Measurements from ENCODE around the gene P2RY6. TPM values are rescaled to one million over a fixed set of nuclear protein-coding genes. Genes with fewer than 3 reads are reported as not detected.

P2RY6 gene
- total RNA-seq, 3 donors from 2014 or later: 1.9 to 4.3 (median 2.8) TPM

DNA sequence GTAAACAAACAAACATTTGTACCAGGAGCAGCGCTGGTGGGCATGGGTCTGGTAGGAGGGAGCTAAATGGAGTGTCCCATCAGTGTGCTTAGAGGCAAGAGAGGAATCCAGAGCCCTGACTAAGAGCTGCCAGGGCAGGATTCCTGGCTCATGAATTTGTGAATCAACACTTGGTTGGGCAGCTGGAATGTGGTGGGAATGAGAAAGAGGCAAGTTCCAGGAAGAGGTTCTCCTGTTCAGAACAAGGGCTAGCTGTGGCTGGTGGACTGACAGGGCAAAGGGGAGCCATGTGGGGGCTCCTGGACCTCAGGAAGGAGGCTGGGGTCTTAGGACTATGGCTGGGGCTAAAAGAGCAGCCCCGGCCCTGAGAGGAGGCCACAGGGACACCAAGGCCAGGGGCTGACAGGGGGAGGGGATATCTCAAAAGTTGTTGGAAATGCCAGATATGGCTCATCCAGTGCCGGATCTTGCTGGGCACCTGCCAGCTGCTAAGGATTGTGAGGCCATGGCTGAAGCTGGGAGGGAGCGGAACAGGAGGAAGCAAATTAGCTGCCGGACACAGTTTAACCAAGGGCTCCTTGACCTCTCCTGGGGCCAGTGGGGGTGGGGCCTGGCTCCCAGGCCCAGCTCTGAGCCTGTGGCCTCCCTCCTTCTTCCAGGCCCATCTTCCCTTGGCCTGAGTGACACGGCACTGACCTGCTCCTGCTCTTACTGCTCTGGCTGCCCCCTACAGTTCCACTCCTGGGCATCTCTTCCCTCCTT, 14.6 kb upstream of the P2RY6 start:
- ATAC-seq (peak; percentile 12), DNase-seq (no peak)
- Histone ChIP-seq H3K36me3 (ENCODE audit: low read depth) (no peaks in the 10 kb centered on the region), H3K9me3 (no peaks in the 10 kb centered on the region), H3K4me3 (no peak overlapping the region), H3K4me1 (ENCODE audit: low read depth) (no peaks in the 10 kb centered on the region)
- intact Hi-C loops (cut with DNase I, micrococcal nuclease): no loop called here
- TF ChIP-seq, protein P1, sequence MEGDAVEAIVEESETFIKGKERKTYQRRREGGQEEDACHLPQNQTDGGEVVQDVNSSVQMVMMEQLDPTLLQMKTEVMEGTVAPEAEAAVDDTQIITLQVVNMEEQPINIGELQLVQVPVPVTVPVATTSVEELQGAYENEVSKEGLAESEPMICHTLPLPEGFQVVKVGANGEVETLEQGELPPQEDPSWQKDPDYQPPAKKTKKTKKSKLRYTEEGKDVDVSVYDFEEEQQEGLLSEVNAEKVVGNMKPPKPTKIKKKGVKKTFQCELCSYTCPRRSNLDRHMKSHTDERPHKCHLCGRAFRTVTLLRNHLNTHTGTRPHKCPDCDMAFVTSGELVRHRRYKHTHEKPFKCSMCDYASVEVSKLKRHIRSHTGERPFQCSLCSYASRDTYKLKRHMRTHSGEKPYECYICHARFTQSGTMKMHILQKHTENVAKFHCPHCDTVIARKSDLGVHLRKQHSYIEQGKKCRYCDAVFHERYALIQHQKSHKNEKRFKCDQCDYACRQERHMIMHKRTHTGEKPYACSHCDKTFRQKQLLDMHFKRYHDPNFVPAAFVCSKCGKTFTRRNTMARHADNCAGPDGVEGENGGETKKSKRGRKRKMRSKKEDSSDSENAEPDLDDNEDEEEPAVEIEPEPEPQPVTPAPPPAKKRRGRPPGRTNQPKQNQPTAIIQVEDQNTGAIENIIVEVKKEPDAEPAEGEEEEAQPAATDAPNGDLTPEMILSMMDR (IDR thresholded peaks at IDR 0.05): no peak

DNA sequence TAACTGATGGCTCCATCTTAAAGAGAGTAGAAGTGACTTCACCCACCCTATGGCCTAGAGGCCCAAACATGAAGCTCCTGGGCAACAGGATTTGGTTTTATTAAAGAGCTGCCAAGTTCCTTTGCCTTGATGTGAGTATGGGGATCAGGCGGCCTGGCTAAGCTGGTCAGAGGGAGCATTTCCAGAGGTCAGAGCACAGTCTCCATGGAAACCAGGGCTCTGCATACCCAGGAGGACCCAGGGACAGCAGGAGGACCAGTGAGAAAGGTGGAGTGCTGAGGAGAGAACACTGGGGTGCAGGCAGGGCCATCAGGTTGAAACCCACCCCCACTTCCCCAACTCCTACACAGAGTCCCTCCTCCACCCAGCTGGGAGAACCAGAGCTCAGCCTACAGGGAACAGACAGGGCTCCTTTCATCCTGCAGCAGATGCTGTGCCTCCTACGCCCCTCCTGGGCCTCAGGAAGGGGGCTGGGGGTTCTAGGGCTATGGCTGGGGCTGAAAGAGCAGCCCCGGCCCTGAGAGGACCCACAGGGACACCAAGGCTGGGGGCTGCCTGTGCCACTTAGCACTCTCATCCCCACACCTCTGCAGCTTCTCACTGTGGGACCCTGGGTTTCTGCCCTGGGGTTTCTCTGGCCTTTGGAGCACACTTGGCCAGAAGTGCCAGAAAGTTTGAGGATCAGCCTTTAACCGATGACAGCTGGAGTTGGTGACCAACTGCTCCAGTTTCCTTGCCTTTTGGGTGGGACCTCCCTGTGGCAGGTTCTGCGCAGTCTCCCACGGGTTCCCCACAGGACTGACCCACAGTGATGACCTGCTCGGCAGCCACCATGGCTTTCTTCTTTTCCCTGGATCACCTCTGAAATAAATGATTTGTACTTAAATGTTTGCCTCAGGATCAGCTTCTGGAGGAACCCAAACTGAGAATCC, 13.8 kb upstream of the P2RY6 start:
- Histone ChIP-seq H3K4me1 (ENCODE audit: low read depth) (no peaks in the 10 kb centered on the region), H3K9me3 (no peaks in the 10 kb centered on the region), H3K4me3 (no peak overlapping the region), H3K36me3 (ENCODE audit: low read depth) (no peaks in the 10 kb centered on the region)
- intact Hi-C loops (cut with DNase I, micrococcal nuclease): no loop called here
- TF ChIP-seq, protein P1 (IDR thresholded peaks at IDR 0.05): no peak
- no peak for ATAC-seq
- DNase-seq: no peak

DNA sequence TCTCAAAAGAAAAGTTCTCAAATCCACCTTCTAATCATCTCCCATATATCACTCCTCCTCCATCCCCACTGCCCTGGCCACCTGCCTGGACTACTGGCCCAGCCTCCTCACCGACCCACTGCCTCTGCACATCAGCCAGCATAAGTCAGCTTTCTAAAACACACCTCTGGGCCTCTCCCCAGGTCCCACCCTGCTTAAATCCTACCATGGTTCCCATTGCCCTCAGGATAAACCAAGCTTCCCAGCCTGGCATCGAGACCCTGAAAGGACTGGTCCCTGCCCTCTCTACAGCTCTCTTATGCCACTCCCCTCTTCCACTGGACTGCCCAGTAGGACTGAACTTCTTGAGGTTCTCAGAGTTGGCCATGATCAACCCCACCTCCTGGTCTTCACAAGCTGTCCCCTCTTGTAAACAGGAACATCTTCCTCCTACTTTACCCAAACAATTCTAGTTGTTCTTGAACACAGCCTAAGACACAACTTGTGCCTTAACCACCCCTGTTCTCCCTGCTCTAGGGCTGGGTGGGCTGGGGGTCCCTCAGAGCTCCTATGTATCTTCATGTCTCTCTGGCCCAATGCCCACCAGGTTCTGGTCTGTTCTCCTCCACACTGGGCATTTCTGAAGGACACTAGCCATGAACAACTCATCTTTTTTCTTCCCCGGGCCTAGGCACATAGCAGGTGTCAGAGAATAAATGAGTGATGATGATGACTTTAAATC, 12.6 kb upstream of the P2RY6 start:
- intact Hi-C loops (cut with DNase I, micrococcal nuclease): no loop called here
- H3K36me3 ChIP-seq (ENCODE audit: low read depth): no peaks in the 10 kb centered on the region

DNA sequence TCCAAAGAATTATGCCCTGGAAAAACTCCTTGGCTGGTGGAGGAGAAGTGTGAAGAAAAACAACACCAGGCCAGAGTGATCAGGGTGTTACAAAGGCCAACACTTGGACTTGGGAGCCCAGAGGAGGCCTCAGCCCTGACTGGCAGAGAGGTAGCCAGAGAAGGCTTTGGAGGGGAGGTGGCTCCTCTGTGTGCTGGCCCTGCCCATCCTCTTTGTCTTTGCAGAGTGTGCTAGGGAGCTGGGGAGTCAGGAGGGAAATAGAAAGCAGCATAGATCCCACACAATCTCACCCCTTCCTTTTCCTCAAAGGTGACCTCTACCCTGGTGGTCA, 12.0 kb upstream of the P2RY6 start:
- no peak for ATAC-seq

More for the DNA sequence above, 12.6 kb upstream of the P2RY6 start:
- no peak overlapping the region for H3K4me3 ChIP-seq
- ATAC-seq (no peak), DNase-seq (no peak)
- H3K4me1 ChIP-seq (ENCODE audit: low read depth): no peaks in the 10 kb centered on the region
- no peaks in the 10 kb centered on the region for H3K9me3 ChIP-seq
- TF ChIP-seq, protein P1 (IDR thresholded peaks at IDR 0.05): no peak

More for the DNA sequence above, 12.0 kb upstream of the P2RY6 start:
- H3K36me3 ChIP-seq (ENCODE audit: low read depth): no peaks in the 10 kb centered on the region
- H3K4me1 ChIP-seq (ENCODE audit: low read depth): no peaks in the 10 kb centered on the region
- TF ChIP-seq, protein P1 (IDR thresholded peaks at IDR 0.05): no peak
- DNase-seq: no peak
- no peaks in the 10 kb centered on the region for H3K9me3 ChIP-seq
- no peak overlapping the region for H3K4me3 ChIP-seq
- intact Hi-C loops (cut with DNase I, micrococcal nuclease): no loop called here

Measured in mucosa of descending colon (tissue), 3 donors.